Measurements from ENCODE around the gene GRM1.

GRM1 gene

GRCh38 chr6:146113084-146113623, 84.3 kb downstream of the GRM1 start:
- Histone ChIP-seq H3K23ac (ENCODE audit: low read length) (no peak overlapping the region), H3K56ac (ENCODE audit: low read length) (no peak overlapping the region), H3K4me1 (ENCODE audit: control insufficient read depth, low read depth, low read length) (no peaks in the 10 kb centered on the region), H3K79me1 (ENCODE audit: low read length) (no peaks in the 10 kb centered on the region), H3K4me3 (ENCODE audit: low read length) (no peak overlapping the region), H3K79me2 (ENCODE audit: control insufficient read depth, insufficient read depth, low read length) (no peaks in the 10 kb centered on the region), H3K18ac (ENCODE audit: low read length) (no peak overlapping the region), H4K8ac (ENCODE audit: low read depth, low read length) (no peak overlapping the region), H3K27ac (ENCODE audit: low read depth, low read length) (no peak overlapping the region), H2BK5ac (ENCODE audit: low read length) (no peak overlapping the region), H3K27me3 (ENCODE audit: insufficient read depth, low read length, poor library complexity) (no peaks in the 10 kb centered on the region), H2AK5ac (ENCODE audit: low read length) (no peak overlapping the region), H2BK15ac (replicated peaks; ENCODE audit: low read depth) (no peak overlapping the region), H3K9ac (ENCODE audit: low read length) (no peak overlapping the region), H2BK120ac (ENCODE audit: low read depth, low read length) (no peak overlapping the region), H3K36me3 (ENCODE audit: control insufficient read depth, insufficient read depth, low read length) (no peaks in the 10 kb centered on the region), H3K4ac (ENCODE audit: low read depth, low read length) (no peak overlapping the region), H3K4me2 (ENCODE audit: low read length) (no peak overlapping the region), H4K5ac (ENCODE audit: low read length) (no peak overlapping the region)
- WGBS (ENCODE audit: extremely low coverage, insufficient coverage, low lambda C conversion rate) = no CpG with 5 or more reads among the region's 5 CpGs
- no peak for DNase-seq

GRCh38 chr6:146123616-146124015, 94.8 kb downstream of the GRM1 start:
- Histone ChIP-seq H3K18ac (ENCODE audit: low read length) (no peak overlapping the region), H3K4me2 (ENCODE audit: low read length) (no peak overlapping the region), H3K27ac (ENCODE audit: low read depth, low read length) (no peak overlapping the region), H4K5ac (ENCODE audit: low read length) (no peak overlapping the region), H3K36me3 (ENCODE audit: control insufficient read depth, insufficient read depth, low read length) (no peaks in the 10 kb centered on the region), H3K4ac (ENCODE audit: low read depth, low read length) (no peak overlapping the region), H3K79me1 (ENCODE audit: low read length) (no peaks in the 10 kb centered on the region), H2BK15ac (replicated peaks; ENCODE audit: low read depth) (no peak overlapping the region), H3K4me1 (ENCODE audit: control insufficient read depth, low read depth, low read length) (no peaks in the 10 kb centered on the region), H3K9ac (ENCODE audit: low read length) (no peak overlapping the region), H3K27me3 (ENCODE audit: insufficient read depth, low read length, poor library complexity) (no peaks in the 10 kb centered on the region), H3K56ac (ENCODE audit: low read length) (no peak overlapping the region), H3K79me2 (ENCODE audit: control insufficient read depth, insufficient read depth, low read length) (no peaks in the 10 kb centered on the region), H4K8ac (ENCODE audit: low read depth, low read length) (no peak overlapping the region), H2AK5ac (ENCODE audit: low read length) (no peak overlapping the region), H3K23ac (ENCODE audit: low read length) (no peak overlapping the region), H3K4me3 (ENCODE audit: low read length) (no peak overlapping the region), H2BK5ac (ENCODE audit: low read length) (no peak overlapping the region), H2BK120ac (ENCODE audit: low read depth, low read length) (no peak overlapping the region)
- no peak for DNase-seq
- no CpG with 5 or more reads among the region's 4 CpGs for WGBS (ENCODE audit: extremely low coverage, insufficient coverage, low lambda C conversion rate)

GRCh38 chr6:146127447-146128215, 98.8 kb downstream of the GRM1 start:
- Histone ChIP-seq H3K79me2 (ENCODE audit: control insufficient read depth, insufficient read depth, low read length) (no peaks in the 10 kb centered on the region), H4K8ac (ENCODE audit: low read depth, low read length) (no peak overlapping the region), H2BK120ac (ENCODE audit: low read depth, low read length) (no peak overlapping the region), H3K4me3 (ENCODE audit: low read length) (no peak overlapping the region), H3K27ac (ENCODE audit: low read depth, low read length) (no peak overlapping the region), H3K4me2 (ENCODE audit: low read length) (no peak overlapping the region), H3K4ac (ENCODE audit: low read depth, low read length) (no peak overlapping the region), H2BK15ac (replicated peaks; ENCODE audit: low read depth) (no peak overlapping the region), H2BK5ac (ENCODE audit: low read length) (no peak overlapping the region), H2AK5ac (ENCODE audit: low read length) (no peak overlapping the region), H3K79me1 (ENCODE audit: low read length) (no peaks in the 10 kb centered on the region), H3K56ac (ENCODE audit: low read length) (no peak overlapping the region), H3K9ac (ENCODE audit: low read length) (no peak overlapping the region), H3K27me3 (ENCODE audit: insufficient read depth, low read length, poor library complexity) (no peaks in the 10 kb centered on the region), H3K4me1 (ENCODE audit: control insufficient read depth, low read depth, low read length) (no peaks in the 10 kb centered on the region), H3K23ac (ENCODE audit: low read length) (no peak overlapping the region), H4K5ac (ENCODE audit: low read length) (no peak overlapping the region), H3K36me3 (ENCODE audit: control insufficient read depth, insufficient read depth, low read length) (no peaks in the 10 kb centered on the region), H3K18ac (ENCODE audit: low read length) (no peak overlapping the region)
- no CpG with 5 or more reads among the region's 2 CpGs for WGBS (ENCODE audit: extremely low coverage, insufficient coverage, low lambda C conversion rate)
- DNase-seq = no peak

GRCh38 chr6:146133866-146134265, 105.0 kb downstream of the GRM1 start:
- no peaks in the 10 kb centered on the region for H3K27me3 ChIP-seq (ENCODE audit: insufficient read depth, low read length, poor library complexity)
- WGBS (ENCODE audit: extremely low coverage, insufficient coverage, low lambda C conversion rate) = no CpG with 5 or more reads among the region's 2 CpGs

GRCh38 chr6:146135167-146135566, 106.3 kb downstream of the GRM1 start:
- no peaks in the 10 kb centered on the region for H3K79me1 ChIP-seq (ENCODE audit: low read length)
- WGBS (ENCODE audit: extremely low coverage, insufficient coverage, low lambda C conversion rate) = no CpG with 5 or more reads among the region's 2 CpGs
- H3K9ac ChIP-seq (ENCODE audit: low read length) = no peak overlapping the region
- H3K27me3 ChIP-seq (ENCODE audit: insufficient read depth, low read length, poor library complexity) = no peaks in the 10 kb centered on the region
- H4K8ac ChIP-seq (ENCODE audit: low read depth, low read length) = no peak overlapping the region
- H3K79me2 ChIP-seq (ENCODE audit: control insufficient read depth, insufficient read depth, low read length) = no peaks in the 10 kb centered on the region
- H3K56ac ChIP-seq (ENCODE audit: low read length) = no peak overlapping the region
- H3K18ac ChIP-seq (ENCODE audit: low read length) = no peak overlapping the region
- H3K36me3 ChIP-seq (ENCODE audit: control insufficient read depth, insufficient read depth, low read length) = no peaks in the 10 kb centered on the region
- H2AK5ac ChIP-seq (ENCODE audit: low read length) = no peak overlapping the region
- no peak overlapping the region for H3K4me2 ChIP-seq (ENCODE audit: low read length)
- no peak overlapping the region for H3K4ac ChIP-seq (ENCODE audit: low read depth, low read length)
- no peak overlapping the region for H2BK5ac ChIP-seq (ENCODE audit: low read length)
- no peak overlapping the region for H2BK15ac ChIP-seq (replicated peaks; ENCODE audit: low read depth)
- H2BK120ac ChIP-seq (ENCODE audit: low read depth, low read length) = no peak overlapping the region
- no peak overlapping the region for H4K5ac ChIP-seq (ENCODE audit: low read length)
- no peaks in the 10 kb centered on the region for H3K4me1 ChIP-seq (ENCODE audit: control insufficient read depth, low read depth, low read length)
- DNase-seq = peak; percentile 50
- no peak overlapping the region for H3K27ac ChIP-seq (ENCODE audit: low read depth, low read length)
- no peak overlapping the region for H3K23ac ChIP-seq (ENCODE audit: low read length)
- H3K4me3 ChIP-seq (ENCODE audit: low read length) = no peak overlapping the region

More at GRCh38 chr6:146133866-146134265, 105.0 kb downstream of the GRM1 start:
- Histone ChIP-seq H3K4me2 (ENCODE audit: low read length) (no peak overlapping the region), H3K23ac (ENCODE audit: low read length) (no peak overlapping the region), H2BK15ac (replicated peaks; ENCODE audit: low read depth) (no peak overlapping the region), H3K27ac (ENCODE audit: low read depth, low read length) (no peak overlapping the region), H4K5ac (ENCODE audit: low read length) (no peak overlapping the region), H3K9ac (ENCODE audit: low read length) (no peak overlapping the region), H3K4ac (ENCODE audit: low read depth, low read length) (no peak overlapping the region), H2AK5ac (ENCODE audit: low read length) (no peak overlapping the region), H3K4me1 (ENCODE audit: control insufficient read depth, low read depth, low read length) (no peaks in the 10 kb centered on the region), H3K79me2 (ENCODE audit: control insufficient read depth, insufficient read depth, low read length) (no peaks in the 10 kb centered on the region), H3K4me3 (ENCODE audit: low read length) (no peak overlapping the region), H3K18ac (ENCODE audit: low read length) (no peak overlapping the region), H3K79me1 (ENCODE audit: low read length) (no peaks in the 10 kb centered on the region), H3K36me3 (ENCODE audit: control insufficient read depth, insufficient read depth, low read length) (no peaks in the 10 kb centered on the region), H2BK5ac (ENCODE audit: low read length) (no peak overlapping the region), H2BK120ac (ENCODE audit: low read depth, low read length) (no peak overlapping the region), H4K8ac (ENCODE audit: low read depth, low read length) (no peak overlapping the region), H3K56ac (ENCODE audit: low read length) (no peak overlapping the region)
- DNase-seq = no peak

- Histone ChIP-seq H3K56ac (ENCODE audit: low read length) (no peak overlapping the region), H3K79me2 (ENCODE audit: control insufficient read depth, insufficient read depth, low read length) (no peaks in the 10 kb centered on the region), H3K18ac (ENCODE audit: low read length) (no peak overlapping the region), H2BK120ac (ENCODE audit: low read depth, low read length) (no peak overlapping the region), H3K4me3 (ENCODE audit: low read length) (no peak overlapping the region), H2AK5ac (ENCODE audit: low read length) (no peak overlapping the region), H3K4me2 (ENCODE audit: low read length) (no peak overlapping the region), H3K4ac (ENCODE audit: low read depth, low read length) (no peak overlapping the region), H3K27me3 (ENCODE audit: insufficient read depth, low read length, poor library complexity) (no peaks in the 10 kb centered on the region), H3K9ac (ENCODE audit: low read length) (no peak overlapping the region), H4K8ac (ENCODE audit: low read depth, low read length) (no peak overlapping the region), H2BK15ac (replicated peaks; ENCODE audit: low read depth) (no peak overlapping the region), H3K4me1 (ENCODE audit: control insufficient read depth, low read depth, low read length) (no peaks in the 10 kb centered on the region), H3K36me3 (ENCODE audit: control insufficient read depth, insufficient read depth, low read length) (no peaks in the 10 kb centered on the region), H4K5ac (ENCODE audit: low read length) (no peak overlapping the region), H2BK5ac (ENCODE audit: low read length) (no peak overlapping the region), H3K23ac (ENCODE audit: low read length) (no peak overlapping the region), H3K27ac (ENCODE audit: low read depth, low read length) (no peak overlapping the region), H3K79me1 (ENCODE audit: low read length) (no peaks in the 10 kb centered on the region)
- WGBS (ENCODE audit: extremely low coverage, insufficient coverage, low lambda C conversion rate) = no CpG with 5 or more reads among the region's 1 CpG
- no peak for DNase-seq
These were observed 118.0 kb downstream of the GRM1 start for GRCh38 chr6:146146836-146147235.

All from mesendoderm (in vitro differentiated cells).